ENCODE measurements around the gene GBE1.

GRCh38 chr3:81808900-81809299, 47.5 kb upstream of the GBE1 start:
- no peak for TF ChIP-seq EP300 (IDR thresholded peaks at IDR 0.05; ENCODE audit: borderline replicate concordance in 1 of 2, low read depth in 1 of 2, low read length in 1 of 2)
- TF ChIP-seq GATA2 (CRISPR knock-in tag; IDR thresholded peaks at IDR 0.05): no peak
- TF ChIP-seq CTCF (IDR thresholded peaks at IDR 0.05): no peak
- no peak for TF ChIP-seq RAD21 (IDR thresholded peaks at IDR 0.05; ENCODE audit: low read length)
- TF ChIP-seq USF1 (IDR thresholded peaks at IDR 0.05; ENCODE audit: borderline replicate concordance, low read depth): no peak
- no peak for TF ChIP-seq RFX5 (IDR thresholded peaks at IDR 0.05; ENCODE audit: low read length)
- no peak for TF ChIP-seq TEAD4 (IDR thresholded peaks at IDR 0.05; ENCODE audit: borderline replicate concordance, insufficient read depth)
- no peak for TF ChIP-seq POLR2AphosphoS5 (IDR thresholded peaks at IDR 0.05; ENCODE audit: low read depth, low read length)
- TF ChIP-seq EZH2phosphoT487 (IDR thresholded peaks at IDR 0.05; ENCODE audit: borderline replicate concordance, low read depth): no peak
- no peak for TF ChIP-seq CHD2 (IDR thresholded peaks at IDR 0.05; ENCODE audit: low read length, partially characterized antibody)
- TF ChIP-seq REST (IDR thresholded peaks at IDR 0.05; ENCODE audit: low read depth, low read length): no peak
- no peak for TF ChIP-seq NRF1 (IDR thresholded peaks at IDR 0.05; ENCODE audit: low read depth, low read length)
- TF ChIP-seq, protein P1, sequence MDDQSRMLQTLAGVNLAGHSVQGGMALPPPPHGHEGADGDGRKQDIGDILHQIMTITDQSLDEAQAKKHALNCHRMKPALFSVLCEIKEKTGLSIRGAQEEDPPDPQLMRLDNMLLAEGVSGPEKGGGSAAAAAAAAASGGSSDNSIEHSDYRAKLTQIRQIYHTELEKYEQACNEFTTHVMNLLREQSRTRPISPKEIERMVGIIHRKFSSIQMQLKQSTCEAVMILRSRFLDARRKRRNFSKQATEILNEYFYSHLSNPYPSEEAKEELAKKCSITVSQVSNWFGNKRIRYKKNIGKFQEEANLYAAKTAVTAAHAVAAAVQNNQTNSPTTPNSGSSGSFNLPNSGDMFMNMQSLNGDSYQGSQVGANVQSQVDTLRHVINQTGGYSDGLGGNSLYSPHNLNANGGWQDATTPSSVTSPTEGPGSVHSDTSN (IDR thresholded peaks at IDR 0.05): no peak
- TF ChIP-seq USF2 (IDR thresholded peaks at IDR 0.05; ENCODE audit: borderline replicate concordance, low read depth, low read length): no peak
